M059J (cell line): Measurements from ENCODE around the gene LCP1. TPM values are rescaled to one million over a fixed set of nuclear protein-coding genes. Genes with fewer than 3 reads are reported as not detected.

ENCODE experiments used
- DNase-seq: peaks from one replicate; pipeline ENCODE4 v3.0.0-alpha.2; 2012; ENCODE audit warnings: low read depth
- total RNA-seq: library from RNA; depleted of rRNA; stranded (reverse); fragments of >200 nt; shearing (Covaris generic); gene quantifications from 2 replicates; pipeline ENCODE4 v1.2.3, GENCODE V29; 2014

Gene LCP1
- total RNA-seq, 1 experiment from 2014 or later, result 29.6 TPM

DNA sequence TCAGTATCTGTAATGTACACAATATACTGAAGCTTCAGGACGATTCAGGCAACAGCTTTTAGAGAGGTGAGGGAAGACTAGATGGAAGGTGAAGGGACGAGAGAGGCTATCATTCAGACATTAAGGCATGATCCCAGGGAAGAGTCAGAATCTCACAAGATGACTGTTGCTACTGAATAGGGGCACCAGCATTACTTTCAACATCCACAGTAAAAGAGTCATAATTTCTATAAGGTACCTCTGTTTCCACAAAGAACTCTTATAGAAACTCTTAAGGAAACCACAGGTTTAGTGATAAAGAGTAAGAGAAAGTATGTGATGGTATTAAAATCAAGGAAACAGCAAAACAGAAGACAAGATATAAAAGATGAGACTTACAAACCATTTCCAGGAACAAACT, 23.0 kb downstream of the LCP1 start:
- DNase-seq, result no peak

DNA sequence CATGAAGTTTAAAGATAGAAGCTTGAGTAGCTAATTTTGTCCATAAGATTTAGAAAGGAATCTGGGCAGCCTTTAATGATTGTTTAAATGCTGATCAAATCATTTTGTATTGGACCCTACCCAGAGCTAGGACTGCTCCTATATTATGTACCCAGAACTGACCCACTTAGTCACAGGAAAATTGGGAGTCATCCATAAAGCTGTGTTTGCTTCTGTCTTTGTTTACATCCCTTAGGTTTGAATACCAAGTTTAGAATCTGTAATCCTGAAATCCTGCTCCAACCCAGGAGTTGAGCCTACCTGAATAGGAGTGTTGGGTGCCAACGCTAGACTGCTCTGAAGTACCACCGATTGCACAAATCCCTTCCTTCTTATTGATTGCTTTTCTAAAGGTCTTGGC, 23.8 kb downstream of the LCP1 start:
- no peak for DNase-seq

DNA sequence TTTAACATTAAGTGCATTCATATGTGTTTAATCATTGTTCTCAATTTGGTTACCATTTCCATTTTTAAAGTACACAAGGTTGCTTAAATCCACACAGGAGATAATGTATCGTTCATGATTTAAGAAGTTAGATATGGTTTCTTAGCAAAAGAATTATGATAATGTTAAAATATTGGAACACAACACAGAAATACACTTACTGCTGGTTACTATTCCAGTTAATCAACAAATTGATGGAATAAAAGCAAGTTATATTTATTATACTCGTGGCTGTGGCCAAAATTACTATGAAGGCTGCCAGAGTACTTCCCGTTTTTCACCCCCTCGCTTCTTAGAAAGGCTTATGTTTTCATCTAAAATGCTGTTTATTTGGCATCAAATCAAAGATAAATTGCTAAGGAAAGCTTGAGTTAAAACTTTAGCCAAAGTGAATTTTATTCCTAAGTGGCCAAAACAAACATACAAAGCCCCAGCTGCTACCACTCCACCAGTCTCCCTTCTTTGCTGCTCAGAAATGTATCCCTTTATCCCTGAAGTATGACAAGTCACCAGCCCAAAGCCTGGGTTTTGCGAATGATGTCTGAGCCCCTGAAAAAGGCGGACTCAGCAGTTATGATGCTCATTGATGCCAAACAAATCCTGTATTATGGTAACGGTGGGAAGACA, 27.7 kb downstream of the LCP1 start:
- DNase-seq, result no peak

DNA sequence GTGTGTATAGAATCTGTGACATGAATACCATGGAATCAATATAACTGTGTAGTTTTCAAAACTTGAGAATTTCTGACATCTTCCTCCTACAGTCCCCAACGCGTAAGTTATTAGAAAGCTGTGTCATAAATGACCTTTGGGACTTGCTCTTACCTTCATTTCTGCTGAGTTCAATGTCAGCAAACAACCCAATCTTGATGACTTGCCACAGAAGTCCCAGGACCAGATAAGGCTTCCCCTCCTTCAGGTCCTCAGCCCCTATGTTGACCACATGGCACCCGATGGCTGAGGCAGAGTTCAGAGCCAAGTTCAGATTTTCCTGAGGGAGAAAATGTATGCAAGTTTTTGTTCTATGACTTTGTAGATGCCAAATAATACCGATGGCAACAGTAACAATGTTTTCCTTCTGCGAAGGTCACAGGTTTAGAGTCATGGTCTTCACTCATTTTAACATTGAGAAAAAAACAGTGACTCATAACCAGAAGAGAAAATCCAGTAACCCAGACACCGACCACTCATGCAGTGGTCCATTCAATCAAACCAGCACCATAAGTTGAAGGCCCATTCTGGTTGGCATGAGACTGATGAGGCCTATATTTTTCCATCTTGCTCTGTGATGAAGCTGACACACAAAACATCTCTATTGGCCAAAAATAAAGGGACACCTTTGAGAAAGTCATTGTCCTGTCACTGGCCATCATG, 29.2 kb downstream of the LCP1 start:
- DNase-seq, result no peak

DNA sequence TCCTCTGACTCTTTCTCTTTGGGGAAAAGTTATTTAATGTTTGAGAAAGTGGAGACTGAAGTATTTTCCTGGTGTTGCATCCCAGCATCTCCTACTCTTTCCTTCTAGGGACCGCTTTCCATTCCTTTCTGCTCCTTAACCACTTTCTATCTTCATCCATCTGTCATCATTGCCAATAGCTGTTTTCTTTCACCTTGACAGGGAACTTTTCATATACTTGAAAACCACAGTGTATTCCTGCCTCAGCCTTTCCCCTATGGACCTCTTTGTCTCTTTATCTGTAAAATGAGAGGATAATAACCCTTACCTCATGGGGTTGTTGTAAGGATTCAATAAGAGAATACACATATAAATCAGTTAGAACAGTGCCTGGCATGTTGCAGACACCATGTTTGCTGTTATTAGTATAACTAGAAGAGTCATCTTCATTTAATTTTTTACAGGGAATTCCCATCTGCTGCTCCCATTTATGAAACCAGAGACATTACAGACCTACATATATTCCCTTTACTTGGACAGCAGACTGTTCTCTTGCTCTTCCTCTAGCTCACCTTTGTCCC, 31.8 kb downstream of the LCP1 start:
- DNase-seq, result no peak

GRCh38 chr13:46149272-46150133, 32.5 kb downstream of the LCP1 start:
- peak; percentile 70 for DNase-seq

GRCh38 chr13:46146898-46147297, 35.1 kb downstream of the LCP1 start:
- no peak for DNase-seq

GRCh38 chr13:46145950-46146349, 36.0 kb downstream of the LCP1 start:
- no peak for DNase-seq

- no peak for DNase-seq
These were observed 36.8 kb downstream of the LCP1 start for GRCh38 chr13:46145135-46145534.

- no peak for DNase-seq
These were observed 38.7 kb downstream of the LCP1 start for GRCh38 chr13:46143184-46143701.

GRCh38 chr13:46142776-46143175, 39.2 kb downstream of the LCP1 start:
- DNase-seq, result no peak

DNA sequence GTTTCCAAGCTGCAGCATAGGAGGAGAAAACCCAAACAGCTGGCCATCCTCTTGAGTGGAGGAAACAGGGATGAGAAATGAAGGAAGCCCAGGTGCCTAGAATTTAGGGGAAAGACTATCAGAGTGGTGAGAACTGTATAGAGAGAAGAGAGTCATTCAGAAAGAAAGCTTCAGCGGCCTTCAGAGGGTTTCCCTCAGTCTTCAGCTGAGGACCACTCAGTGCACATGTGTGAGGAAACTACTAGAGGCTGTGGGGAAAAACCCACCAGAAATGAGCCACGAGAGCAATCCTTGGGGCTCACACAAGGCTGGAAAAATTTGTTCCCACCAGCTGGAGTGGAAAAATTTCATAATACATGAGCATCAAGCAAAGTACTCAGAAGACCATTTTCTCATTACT, 41.9 kb downstream of the LCP1 start:
- DNase-seq, result no peak

GRCh38 chr13:46137627-46138317, 44.2 kb downstream of the LCP1 start:
- no peak for DNase-seq

GRCh38 chr13:46136688-46137087, 45.3 kb downstream of the LCP1 start:
- DNase-seq, result no peak

DNA sequence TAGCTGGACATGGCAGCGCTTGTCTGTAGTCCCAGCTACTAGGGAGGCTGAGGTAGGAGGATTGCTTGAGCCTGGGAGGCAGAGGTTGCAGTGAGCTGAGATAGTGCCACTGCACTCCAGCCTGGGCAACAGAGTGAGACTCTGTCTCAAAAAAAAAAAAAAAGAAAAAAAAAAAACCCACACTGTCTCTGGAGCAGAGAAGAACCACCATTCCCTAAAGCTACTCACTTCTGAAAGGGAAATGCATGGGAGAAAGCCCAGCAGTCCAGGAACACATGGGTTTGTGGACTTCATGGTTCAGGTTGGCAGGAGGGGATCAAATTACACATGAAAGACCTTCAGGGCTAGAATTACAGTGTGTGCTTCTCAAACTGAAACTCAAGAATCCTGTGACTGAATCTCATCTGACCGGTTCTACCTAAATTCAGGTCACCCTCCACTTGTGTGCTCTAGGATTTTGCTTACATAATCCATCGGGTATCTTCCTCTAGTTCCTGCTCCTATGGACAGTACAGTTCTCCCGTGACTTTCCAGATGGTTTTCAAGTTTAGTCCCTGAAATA, 46.9 kb downstream of the LCP1 start:
- peak; percentile 61 for DNase-seq

- no peak for DNase-seq
These were observed 47.5 kb downstream of the LCP1 start for GRCh38 chr13:46134494-46134893.

- no peak for DNase-seq
These were observed 49.9 kb downstream of the LCP1 start for GRCh38 chr13:46132109-46132508.

GRCh38 chr13:46131705-46132104, 50.3 kb downstream of the LCP1 start:
- DNase-seq, result no peak

DNA sequence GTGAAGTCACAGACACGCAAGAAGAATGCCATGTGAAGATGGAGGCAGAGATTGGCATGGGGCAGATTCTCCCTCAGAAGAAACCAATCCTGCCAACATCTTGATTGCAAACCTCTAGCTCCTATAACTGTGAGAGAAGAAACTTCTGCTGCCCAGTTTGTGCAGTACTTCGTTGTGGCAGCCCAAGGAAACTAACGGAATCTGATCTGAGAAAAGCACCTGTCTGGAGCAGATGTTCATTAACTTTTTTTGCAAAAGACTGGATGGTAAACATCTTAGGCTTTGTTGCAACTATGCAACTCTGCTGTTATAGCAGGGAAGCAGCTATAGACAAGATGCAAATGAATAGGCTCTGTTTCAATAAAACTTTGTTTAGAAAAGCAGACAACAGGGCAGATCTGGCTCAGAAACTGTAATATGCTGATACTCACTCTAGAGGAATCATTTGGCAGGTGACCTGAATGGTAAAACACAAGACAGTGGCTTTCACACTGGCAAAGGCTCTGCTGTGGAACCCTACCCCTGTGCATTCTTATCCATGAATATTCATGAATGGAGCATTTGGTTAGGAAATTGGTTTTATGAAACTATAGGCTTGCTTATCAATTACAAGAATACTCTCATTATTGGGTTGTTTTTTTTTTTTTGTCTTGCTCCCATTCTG, 51.9 kb downstream of the LCP1 start:
- no peak for DNase-seq

- no peak for DNase-seq
These were observed 52.9 kb downstream of the LCP1 start for GRCh38 chr13:46129124-46129523.
